ENCODE measurements around the gene HIF3A. TPM values are rescaled to one million over a fixed set of nuclear protein-coding genes. Genes with fewer than 3 reads are reported as not detected.

Gene HIF3A
- total and polyA plus RNA-seq, 2 donors (not counting 3 experiments of a cell fraction or from before 2014, with no cell fraction given): 8.1 to 8.5 TPM

DNA sequence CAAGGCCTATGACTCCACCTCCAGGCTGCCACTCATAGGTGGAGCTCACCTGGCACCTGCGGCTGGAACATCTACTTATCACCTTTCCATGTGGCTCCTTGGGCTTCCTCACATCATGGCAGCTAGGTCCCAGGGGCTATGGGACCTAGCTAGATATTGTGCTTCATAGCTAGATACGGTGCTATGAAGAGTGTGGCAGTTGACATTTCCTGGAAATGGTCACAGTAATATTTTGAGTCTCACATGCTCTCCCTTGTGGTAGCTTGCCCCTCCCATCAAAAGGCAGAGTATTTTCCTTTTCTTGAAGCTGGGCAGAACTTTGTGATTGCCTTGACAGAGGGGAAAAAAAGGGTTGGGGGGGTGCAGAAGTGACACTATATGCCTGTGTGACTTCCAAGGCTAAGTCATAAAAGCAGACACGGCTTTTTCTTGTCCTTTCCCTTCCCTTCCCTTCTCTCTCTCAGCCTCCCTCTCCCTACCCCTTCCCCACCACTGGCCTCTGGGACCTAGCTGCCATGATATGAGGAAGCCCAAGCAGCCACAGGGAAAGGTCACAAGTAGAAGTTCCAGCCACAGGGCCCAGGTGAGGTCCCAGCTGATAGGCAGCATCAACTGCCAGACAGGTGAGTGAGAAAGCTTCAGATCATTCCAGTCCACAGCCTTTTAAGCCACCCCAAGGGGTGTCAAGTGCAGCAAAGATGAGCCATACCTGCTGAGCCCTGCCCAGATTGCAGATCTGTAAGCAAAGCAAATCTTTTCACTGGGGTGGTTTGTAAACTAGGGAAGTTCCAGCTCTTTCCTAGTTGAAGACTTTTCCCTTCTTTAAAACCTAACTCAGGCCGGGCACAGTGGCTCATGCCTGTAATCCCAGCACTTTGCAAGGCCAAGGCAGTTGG, 6.9 kb upstream of the HIF3A start:
- H2AFZ ChIP-seq (ENCODE audit: low read depth, low read length): no peak overlapping the region
- POLR2A ChIA-PET: interaction anchor here (0.6 kb wide), 1 partner anchor 9 kb away, joined by 3 read pairs; no protein-coding TSS in a partner anchor
- CTCF ChIA-PET: interaction anchor here (1.5 to 2.2 kb wide), 3 partner anchors 8 to 11 kb away, joined by 9 to 11 read pairs (median 10); no protein-coding TSS in a partner anchor
- peak overlapping the region; percentile 95 for H3K27ac ChIP-seq (ENCODE audit: insufficient read depth, low read depth, low read length)
- no peak for DNase-seq (ENCODE audit: low read depth, low spot score)
- intact Hi-C loops (cut with micrococcal nuclease) (loop anchor here (1.0 kb wide), 1 partner anchor 9 kb away; no protein-coding TSS in a partner anchor), dilution Hi-C loops (cut with MboI; ENCODE audit: extremely low pct_ligation_motif_present, low sequenced_read_pairs) (no loop called here)
- no peaks in the 10 kb centered on the region for H3K9me1 ChIP-seq (replicated peaks; ENCODE audit: control insufficient read depth, extremely low read depth, insufficient read depth, low read length)
- no peaks in the 10 kb centered on the region for H3K9me3 ChIP-seq (replicated peaks; ENCODE audit: control insufficient read depth, insufficient read depth, low read length)
- no peak for FAIRE-seq
- H3K4me1 ChIP-seq (ENCODE audit: control insufficient read depth, extremely low read depth, insufficient read depth, low read length): peaks cover 14% of the 10 kb centered on the region
- no peak overlapping the region for H3K4me3 ChIP-seq (replicated peaks in 1 of 3; ENCODE audit: insufficient read depth in 1 of 3, low read depth in 1 of 3, low read length in 3 of 3)
- H3K36me3 ChIP-seq (ENCODE audit: control insufficient read depth in 2 of 2, extremely low read depth in 1 of 2, insufficient read depth in 2 of 2, low read length in 2 of 2): no peaks in the 10 kb centered on the region
- no peak for TF ChIP-seq EZH2 (IDR thresholded peaks at IDR 0.05; ENCODE audit: borderline replicate concordance, low read depth, low read length, severe bottlenecking)
- no peak for TF ChIP-seq MYC (IDR thresholded peaks at IDR 0.05; ENCODE audit: low read depth, low read length)
- TF ChIP-seq, protein P1, sequence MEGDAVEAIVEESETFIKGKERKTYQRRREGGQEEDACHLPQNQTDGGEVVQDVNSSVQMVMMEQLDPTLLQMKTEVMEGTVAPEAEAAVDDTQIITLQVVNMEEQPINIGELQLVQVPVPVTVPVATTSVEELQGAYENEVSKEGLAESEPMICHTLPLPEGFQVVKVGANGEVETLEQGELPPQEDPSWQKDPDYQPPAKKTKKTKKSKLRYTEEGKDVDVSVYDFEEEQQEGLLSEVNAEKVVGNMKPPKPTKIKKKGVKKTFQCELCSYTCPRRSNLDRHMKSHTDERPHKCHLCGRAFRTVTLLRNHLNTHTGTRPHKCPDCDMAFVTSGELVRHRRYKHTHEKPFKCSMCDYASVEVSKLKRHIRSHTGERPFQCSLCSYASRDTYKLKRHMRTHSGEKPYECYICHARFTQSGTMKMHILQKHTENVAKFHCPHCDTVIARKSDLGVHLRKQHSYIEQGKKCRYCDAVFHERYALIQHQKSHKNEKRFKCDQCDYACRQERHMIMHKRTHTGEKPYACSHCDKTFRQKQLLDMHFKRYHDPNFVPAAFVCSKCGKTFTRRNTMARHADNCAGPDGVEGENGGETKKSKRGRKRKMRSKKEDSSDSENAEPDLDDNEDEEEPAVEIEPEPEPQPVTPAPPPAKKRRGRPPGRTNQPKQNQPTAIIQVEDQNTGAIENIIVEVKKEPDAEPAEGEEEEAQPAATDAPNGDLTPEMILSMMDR (IDR thresholded peaks at IDR 0.05; ENCODE audit: extremely low read depth in 1 of 2, insufficient read depth in 1 of 2, low read depth in 1 of 2, low read length in 2 of 2): no peak
- TF ChIP-seq JUN (IDR thresholded peaks at IDR 0.05; ENCODE audit: borderline replicate concordance, insufficient read depth, insufficient read length, low read depth): no peak
- TF ChIP-seq GATA2 (IDR thresholded peaks at IDR 0.05; ENCODE audit: insufficient read depth, insufficient read length, low read depth, low read length): no peak
- TF ChIP-seq POLR2AphosphoS5 (IDR thresholded peaks at IDR 0.05; ENCODE audit: insufficient read depth, low read depth, low read length): no peak
- H4K20me1 ChIP-seq (replicated peaks; ENCODE audit: control insufficient read depth, extremely low read depth, insufficient read depth, low read length): no peaks in the 10 kb centered on the region
- no peaks in the 10 kb centered on the region for H3K27me3 ChIP-seq (ENCODE audit: control insufficient read depth in 2 of 2, insufficient read depth in 2 of 2, low read length in 2 of 2)
- no TSS peak for BruUV-seq (replicated peaks)
- no peak overlapping the region for H3K9ac ChIP-seq (replicated peaks; ENCODE audit: extremely low read depth, insufficient read depth, low read length)
- H3K4me2 ChIP-seq (ENCODE audit: insufficient read depth, low read length): peak overlapping the region; percentile 25
- no peaks in the 10 kb centered on the region for H3K79me2 ChIP-seq (ENCODE audit: control insufficient read depth, insufficient read depth, low read length)
